GM06990 (cell line): ENCODE results near the gene CCDC63.

ENCODE experiments used
- DNase-seq: peaks from one replicate; pipeline ENCODE4 v3.0.0-alpha.2; 2011; ENCODE audit not compliant: insufficient read length; ENCODE audit errors: extremely low read depth
- H3K27me3 ChIP-seq: replicated peaks from 2 replicates; pipeline ENCODE4 v1.6.0; 2011; ENCODE audit warnings: low read length; ENCODE audit not compliant: control insufficient read depth, insufficient read depth
- H3K36me3 ChIP-seq: 2 replicates; pipeline ENCODE4 v1.5.1; 2011; ENCODE audit warnings: low read length; ENCODE audit not compliant: control insufficient read depth, insufficient read depth
- H3K4me3 ChIP-seq: replicated peaks from 2 replicates; pipeline ENCODE4 v1.5.1; 2011; ENCODE audit warnings: low read depth, mild to moderate bottlenecking, control low read depth, low read length
- CTCF ChIP-seq: IDR thresholded peaks from 2 replicates; pipeline ENCODE4 v1.5.1; 2011; ENCODE audit warnings: low read length, control low read depth, mild to moderate bottlenecking, inconsistent platforms; ENCODE audit not compliant: insufficient read depth, poor library complexity, severe bottlenecking

CCDC63 gene

GRCh38 chr12:110903511-110903910 lies 56.7 kb downstream of the CCDC63 start:
- DNase-seq: no peak
- H3K36me3 ChIP-seq: no peaks in the 10 kb centered on the region
- TF ChIP-seq CTCF: no peak

GRCh38 chr12:110906083-110906482 lies 59.3 kb downstream of the CCDC63 start:
- no peak overlapping the region for H3K4me3 ChIP-seq
- H3K36me3 ChIP-seq: no peaks in the 10 kb centered on the region
- peak; percentile 52 for DNase-seq
- peak; percentile 52 for TF ChIP-seq CTCF
- H3K27me3 ChIP-seq: no peaks in the 10 kb centered on the region

More at GRCh38 chr12:110903511-110903910, 56.7 kb downstream of the CCDC63 start:
- Histone ChIP-seq H3K27me3 (no peaks in the 10 kb centered on the region), H3K4me3 (no peak overlapping the region)

- DNase-seq: peak; percentile 28
- H3K4me3 ChIP-seq: no peak overlapping the region
- no peak for TF ChIP-seq CTCF
Measured at GRCh38 chr12:110906516-110906915, 59.7 kb downstream of the CCDC63 start.

GRCh38 chr12:110906985-110907384 lies 60.2 kb downstream of the CCDC63 start:
- Histone ChIP-seq H3K4me3 (no peak overlapping the region), H3K27me3 (no peaks in the 10 kb centered on the region), H3K36me3 (no peaks in the 10 kb centered on the region)
- DNase-seq: no peak
- TF ChIP-seq CTCF: no peak

More at GRCh38 chr12:110906516-110906915, 59.7 kb downstream of the CCDC63 start:
- Histone ChIP-seq H3K27me3 (no peaks in the 10 kb centered on the region), H3K36me3 (no peaks in the 10 kb centered on the region)

- Histone ChIP-seq H3K4me3 (no peak overlapping the region), H3K27me3 (no peaks in the 10 kb centered on the region), H3K36me3 (no peaks in the 10 kb centered on the region)
- no peak for DNase-seq
- no peak for TF ChIP-seq CTCF
Measured at GRCh38 chr12:110907583-110907982, 60.8 kb downstream of the CCDC63 start.
